GM12878 (cell line): ENCODE data around the gene RBMS3. TPM values are rescaled to one million over a fixed set of nuclear protein-coding genes. Genes with fewer than 3 reads are reported as not detected.

Experiments used
- ATAC-seq: fragments of 200-7000 bp; cut with Tn5 transposase; 3 replicates; pipeline ENCODE4 v1.9.1; 2020; ENCODE audit warnings: mild to moderate bottlenecking, moderate library complexity
- BruUV-seq: library from RNA; stranded (reverse); fragments of 400-500 nt; replicated peaks from 2 replicates; lab custom pipeline; 2021; lab: Mats Ljungman, UMichigan
- CTCF ChIA-PET: fragments of 300-600 bp; sonication (Branson Sonifier 250); formaldehyde crosslinking; extraction: SDS; loops from one replicate; lab custom pipeline; 2021; ENCODE audit warnings: inconsistent platforms; lab: Yijun Ruan, JAX
- POLR2A ChIA-PET: fragments of 350-600 bp; formaldehyde crosslinking; extraction: SDS; loops from one replicate; lab custom pipeline; 2021; ENCODE audit warnings: inconsistent platforms; lab: Charles Lee
- RAD21 ChIA-PET: fragments of 300-600 bp; sonication (Branson Sonifier 250); formaldehyde crosslinking; loops from one replicate; lab custom pipeline; 2023; ENCODE audit warnings: antibody characterized with exemption; ENCODE audit not compliant: unreplicated experiment; lab: Charles Lee
- SMC1A ChIA-PET: fragments of 300-600 bp; sonication (Branson Sonifier 250); formaldehyde crosslinking; loops from one replicate; lab custom pipeline; 2023; ENCODE audit not compliant: unreplicated experiment, uncharacterized antibody; lab: Charles Lee
- DNase-seq: peaks from one replicate; pipeline ENCODE4 v3.0.0-alpha.2; 2011; ENCODE audit warnings: low read depth, low spot score
- FAIRE-seq: peaks from 3 replicates; lab custom pipeline; 2011; peaks lifted over from hg19 to GRCh38; lab: Jason Lieb, UNC
- H2AFZ ChIP-seq: 2 replicates; pipeline ENCODE4 v1.6.0; 2011; ENCODE audit warnings: low read depth, low read length, control low read depth; ENCODE audit not compliant: control insufficient read depth
- H3K27ac ChIP-seq: 2 replicates; pipeline ENCODE4 v1.5.1; 2011; ENCODE audit warnings: control low read depth; ENCODE audit not compliant: control insufficient read depth, insufficient read depth
- H3K27me3 ChIP-seq, 2 experiments: replicated peaks in 1 of 2; 2 replicates each; pipeline versions ENCODE4 v1.6.0 to v1.6.1; 2011; ENCODE audit warnings: low read length in 1 of 2; ENCODE audit not compliant: control insufficient read depth in 2 of 2, insufficient read depth in 2 of 2
- H3K36me3 ChIP-seq, 2 experiments: 2 replicates each; pipeline ENCODE4 v1.5.1; 2011; ENCODE audit warnings: low read length in 1 of 2; ENCODE audit not compliant: control insufficient read depth in 2 of 2, insufficient read depth in 2 of 2
- H3K4me1 ChIP-seq: 2 replicates; pipeline ENCODE4 v1.6.1; 2011; ENCODE audit warnings: mild to moderate bottlenecking, low read length, moderate library complexity, mixed read lengths; ENCODE audit not compliant: control insufficient read depth, insufficient read depth
- H3K4me2 ChIP-seq: 2 replicates; pipeline ENCODE4 v1.6.0; 2011; ENCODE audit warnings: control low read depth; ENCODE audit not compliant: control insufficient read depth, insufficient read depth
- H3K4me3 ChIP-seq: fragments of 200-600 bp; sonication (generic); 2 replicates; pipeline ENCODE4 v1.5.1; 2016
- H3K79me2 ChIP-seq: 2 replicates; pipeline ENCODE4 v1.6.0; 2011; ENCODE audit warnings: low read length; ENCODE audit not compliant: control insufficient read depth, insufficient read depth
- H3K9ac ChIP-seq: 2 replicates; pipeline ENCODE4 v1.8.0; 2011; ENCODE audit warnings: low read length, control low read depth, mixed read lengths; ENCODE audit not compliant: control insufficient read depth, insufficient read depth
- H3K9me3 ChIP-seq: replicated peaks from 3 replicates; pipeline ENCODE4 v1.5.1; 2011; ENCODE audit warnings: mild to moderate bottlenecking, low read length; ENCODE audit not compliant: control insufficient read depth, insufficient read depth
- H4K20me1 ChIP-seq: 2 replicates; pipeline ENCODE4 v1.6.0; 2011; ENCODE audit not compliant: control insufficient read depth, insufficient read depth
- BACH1 ChIP-seq: fragments of 450-650 bp; IDR thresholded peaks from 2 replicates; pipeline ENCODE4 v1.6.1; 2017; ENCODE audit warnings: mild to moderate bottlenecking, borderline replicate concordance
- EZH2 ChIP-seq: IDR thresholded peaks from 2 replicates; pipeline ENCODE4 v1.6.1; 2012; ENCODE audit warnings: low read depth, mild to moderate bottlenecking, control low read depth, inconsistent platforms, low read length, borderline replicate concordance; ENCODE audit not compliant: control insufficient read depth
- FOXK2 ChIP-seq: fragments of 450-650 bp; IDR thresholded peaks from 2 replicates; pipeline ENCODE4 v1.6.1; 2017; ENCODE audit warnings: mild to moderate bottlenecking, moderate library complexity
- MTA3 ChIP-seq: IDR thresholded peaks from 2 replicates; pipeline ENCODE4 v1.6.1; 2012; ENCODE audit warnings: low read length, inconsistent platforms, borderline replicate concordance
- MYC ChIP-seq: IDR thresholded peaks from 2 replicates; pipeline ENCODE4 v1.6.1; 2011; ENCODE audit warnings: mild to moderate bottlenecking, low read length, moderate library complexity, inconsistent platforms; ENCODE audit not compliant: insufficient read depth, insufficient replicate concordance, insufficient read length, severe bottlenecking
- NR2C2 ChIP-seq: IDR thresholded peaks from 2 replicates; pipeline ENCODE4 v1.6.1; 2011; ENCODE audit warnings: borderline replicate concordance, low read depth; ENCODE audit not compliant: control insufficient read depth, insufficient read length
- SMAD5 ChIP-seq: IDR thresholded peaks from 2 replicates; pipeline ENCODE4 v1.6.1; 2016; ENCODE audit warnings: antibody characterized with exemption, low read depth
- TCF12 ChIP-seq: IDR thresholded peaks from 2 replicates; pipeline ENCODE4 v1.6.1; 2011; ENCODE audit warnings: low read depth, mild to moderate bottlenecking, low read length
- WRNIP1 ChIP-seq: IDR thresholded peaks from 2 replicates; pipeline ENCODE4 v1.6.1; 2011; ENCODE audit warnings: low read depth, low read length, improper control_type of control experiment, borderline replicate concordance
- ZBED1 ChIP-seq: IDR thresholded peaks from 2 replicates; pipeline ENCODE4 v1.6.1; 2016; ENCODE audit warnings: borderline replicate concordance
- WGBS: methylation state at CpG from one replicate; pipeline ENCODE4 v1.1.6; 2016; ENCODE audit warnings: low lambda C conversion rate; ENCODE audit not compliant: insufficient replicate concordance, insufficient coverage; ENCODE audit errors: missing lambda C conversion rate; 5-methylcytosine and 5-hydroxymethylcytosine counted together
- in situ Hi-C: fragments of 300-500 bp; cut with MboI; formaldehyde crosslinking; loops from 9 replicates; pipeline ENCODE4 v1.14.3; 2018; ENCODE audit warnings: mixed read lengths
- intact Hi-C: fragments of 100-400 bp; cut with micrococcal nuclease; formaldehyde crosslinking; loops from one replicate; pipeline ENCODE4 v1.14.2; 2022; ENCODE audit not compliant: unreplicated experiment
- polyA plus RNA-seq, 11 experiments: library from polyadenylated mRNA; depleted of rRNA in 4 of 11; unstranded in 6 of 11; stranded (reverse) in 5 of 11; fragments of >200 nt; fragmentation: Nextera tagmentation in 4 of 11; fragmentation: Illumina TruSeq in 1 of 11; extraction: Ambion mirVana in 4 of 11; extraction: Trizol in 1 of 11; gene quantifications; 1 replicate in 1 of 11; 2 replicates in 10 of 11; pipeline versions ENCODE4 v1.2.1 to v1.2.3, GENCODE V29; 2011 to 2016; ENCODE audit warnings: inconsistent platforms in 2 of 11, missing spikeins in 2 of 11, low read depth in 1 of 11
- total RNA-seq, 4 experiments: library from RNA; depleted of rRNA in 3 of 4; stranded (reverse); fragments of >200 nt in 3 of 4; fragmentation: Illumina TruSeq in 1 of 4; extraction: Trizol in 1 of 4; gene quantifications; 2 replicates each; pipeline versions ENCODE4 v1.2.1 to v1.2.3, GENCODE V29; 2013 to 2021
- TF ChIP-seq, protein P1 (sequence below): fragments of 450-650 bp; IDR thresholded peaks from 2 replicates; pipeline ENCODE4 v1.6.1; 2017; ENCODE audit warnings: antibody characterized with exemption, mild to moderate bottlenecking, moderate library complexity

RBMS3 gene
- total and polyA plus RNA-seq, 10 of the 15 experiments (the other 5 are each of a cell fraction or from before 2014, with no cell fraction given), result 0.79 to 4.7 (median 3.1) TPM

DNA sequence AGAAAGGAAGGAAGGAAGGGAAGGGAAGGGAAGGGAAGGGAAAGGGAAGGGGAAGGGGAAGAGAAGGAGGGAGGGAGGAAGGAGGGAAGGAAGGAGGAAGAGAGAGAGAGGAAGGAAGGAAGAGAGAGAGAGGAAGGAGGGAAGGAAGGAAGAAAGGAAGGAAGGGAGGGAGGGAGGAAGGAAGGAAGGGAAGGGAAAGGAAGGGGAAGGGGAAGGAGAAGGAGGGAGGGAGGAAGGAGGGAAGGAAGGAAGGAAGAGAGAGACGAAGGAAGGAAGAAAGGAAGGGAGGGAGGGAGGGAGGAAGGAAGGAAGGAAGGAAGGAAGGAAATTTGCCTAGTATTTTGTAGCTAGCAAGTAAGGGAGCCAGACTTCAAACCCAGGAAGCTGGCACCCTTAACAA, 583.9 kb downstream of the RBMS3 start:
- FAIRE-seq (no peak), ATAC-seq (no peak), DNase-seq (no peak)
- CTCF ChIA-PET, result no interaction called here
- in situ Hi-C loops, result no loop called here
- no CpG with 5 or more reads among the region's 1 CpG for WGBS
- Histone ChIP-seq H4K20me1 (no peaks in the 10 kb centered on the region), H3K4me1 (no peaks in the 10 kb centered on the region), H3K36me3 (no peaks in the 10 kb centered on the region), H3K4me2 (no peak overlapping the region), H3K79me2 (no peaks in the 10 kb centered on the region), H2AFZ (no peak overlapping the region), H3K9ac (no peak overlapping the region), H3K4me3 (no peak overlapping the region), H3K9me3 (no peaks in the 10 kb centered on the region), H3K27ac (no peak overlapping the region), H3K27me3 (no peaks in the 10 kb centered on the region)
- RAD21 ChIA-PET, result no interaction called here
- POLR2A ChIA-PET, result no interaction called here
- intact Hi-C loops, result no loop called here
- BruUV-seq, result no TSS peak
- TF ChIP-seq MTA3 (no peak), BACH1 (no peak), MYC (no peak), NR2C2 (no peak), EZH2 (no peak)
- SMC1A ChIA-PET, result interaction anchor here (0.6 kb wide), 1 partner anchor 67 kb away, joined by 3 read pairs; no protein-coding TSS in a partner anchor

DNA sequence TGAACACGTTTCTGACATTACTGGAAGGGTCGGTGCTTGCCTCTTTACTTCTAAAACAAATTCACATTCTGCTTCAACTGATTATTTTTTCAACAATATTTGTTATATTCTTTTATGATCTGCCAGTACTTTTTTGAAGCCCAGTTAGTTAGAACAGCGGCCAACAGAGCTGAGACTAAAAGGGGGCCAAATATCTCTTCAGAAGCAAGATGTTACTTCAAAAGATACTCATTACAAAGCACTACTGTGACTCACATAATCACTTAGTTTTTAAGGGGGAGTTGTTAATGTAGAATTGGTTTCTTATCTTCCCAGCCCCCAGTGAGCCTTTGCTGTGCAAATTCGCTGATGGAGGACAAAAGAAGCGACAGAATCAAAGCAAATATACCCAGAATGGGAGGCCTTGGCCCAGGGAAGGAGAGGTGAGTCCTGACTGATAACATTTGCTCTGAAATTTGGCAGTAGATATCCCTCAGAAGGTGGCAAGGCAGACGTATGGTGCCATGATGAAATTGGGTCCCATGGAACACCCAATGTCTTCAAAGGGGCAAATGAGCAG, 587.8 kb downstream of the RBMS3 start:
- no peak for TF ChIP-seq WRNIP1
- TF ChIP-seq, protein P1, sequence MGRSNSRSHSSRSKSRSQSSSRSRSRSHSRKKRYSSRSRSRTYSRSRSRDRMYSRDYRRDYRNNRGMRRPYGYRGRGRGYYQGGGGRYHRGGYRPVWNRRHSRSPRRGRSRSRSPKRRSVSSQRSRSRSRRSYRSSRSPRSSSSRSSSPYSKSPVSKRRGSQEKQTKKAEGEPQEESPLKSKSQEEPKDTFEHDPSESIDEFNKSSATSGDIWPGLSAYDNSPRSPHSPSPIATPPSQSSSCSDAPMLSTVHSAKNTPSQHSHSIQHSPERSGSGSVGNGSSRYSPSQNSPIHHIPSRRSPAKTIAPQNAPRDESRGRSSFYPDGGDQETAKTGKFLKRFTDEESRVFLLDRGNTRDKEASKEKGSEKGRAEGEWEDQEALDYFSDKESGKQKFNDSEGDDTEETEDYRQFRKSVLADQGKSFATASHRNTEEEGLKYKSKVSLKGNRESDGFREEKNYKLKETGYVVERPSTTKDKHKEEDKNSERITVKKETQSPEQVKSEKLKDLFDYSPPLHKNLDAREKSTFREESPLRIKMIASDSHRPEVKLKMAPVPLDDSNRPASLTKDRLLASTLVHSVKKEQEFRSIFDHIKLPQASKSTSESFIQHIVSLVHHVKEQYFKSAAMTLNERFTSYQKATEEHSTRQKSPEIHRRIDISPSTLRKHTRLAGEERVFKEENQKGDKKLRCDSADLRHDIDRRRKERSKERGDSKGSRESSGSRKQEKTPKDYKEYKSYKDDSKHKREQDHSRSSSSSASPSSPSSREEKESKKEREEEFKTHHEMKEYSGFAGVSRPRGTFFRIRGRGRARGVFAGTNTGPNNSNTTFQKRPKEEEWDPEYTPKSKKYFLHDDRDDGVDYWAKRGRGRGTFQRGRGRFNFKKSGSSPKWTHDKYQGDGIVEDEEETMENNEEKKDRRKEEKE, result no peak
- no peak for TF ChIP-seq SMAD5
- TF ChIP-seq TCF12, result no peak
- TF ChIP-seq ZBED1, result no peak
- no peak for TF ChIP-seq FOXK2
- in situ Hi-C loops, result no loop called here

More for the DNA sequence above, 587.8 kb downstream of the RBMS3 start:
- ATAC-seq (no peak), FAIRE-seq (no peak), DNase-seq (no peak)
- BruUV-seq, result no TSS peak
- H3K4me3 ChIP-seq, result no peak overlapping the region
- no peaks in the 10 kb centered on the region for H4K20me1 ChIP-seq
- H3K9me3 ChIP-seq, result no peaks in the 10 kb centered on the region
- POLR2A ChIA-PET, result no interaction called here
- H2AFZ ChIP-seq, result no peak overlapping the region
- H3K4me2 ChIP-seq, result no peak overlapping the region
- intact Hi-C loops, result no loop called here
- no peaks in the 10 kb centered on the region for H3K4me1 ChIP-seq
- H3K36me3 ChIP-seq, result no peaks in the 10 kb centered on the region
- SMC1A ChIA-PET, result interaction anchor here (1.2 kb wide), 1 partner anchor 11 kb away, joined by 4 read pairs; no protein-coding TSS in a partner anchor
- H3K27ac ChIP-seq, result no peak overlapping the region
- CTCF ChIA-PET, result interaction anchor here (0.7 kb wide), 1 partner anchor 39 kb away, joined by 4 read pairs; no protein-coding TSS in a partner anchor
- no peak overlapping the region for H3K9ac ChIP-seq
- no peaks in the 10 kb centered on the region for H3K27me3 ChIP-seq
- no peaks in the 10 kb centered on the region for H3K79me2 ChIP-seq
- RAD21 ChIA-PET, result no interaction called here
- 5% methylated on average over 6 of the region's 6 CpGs for WGBS
